ENCODE measurements around the gene MYD88. TPM values are rescaled to one million over a fixed set of nuclear protein-coding genes. Genes with fewer than 3 reads are reported as not detected.

The MYD88 gene
- total RNA-seq, 1 experiment from 2014 or later, result 14.8 TPM

DNA sequence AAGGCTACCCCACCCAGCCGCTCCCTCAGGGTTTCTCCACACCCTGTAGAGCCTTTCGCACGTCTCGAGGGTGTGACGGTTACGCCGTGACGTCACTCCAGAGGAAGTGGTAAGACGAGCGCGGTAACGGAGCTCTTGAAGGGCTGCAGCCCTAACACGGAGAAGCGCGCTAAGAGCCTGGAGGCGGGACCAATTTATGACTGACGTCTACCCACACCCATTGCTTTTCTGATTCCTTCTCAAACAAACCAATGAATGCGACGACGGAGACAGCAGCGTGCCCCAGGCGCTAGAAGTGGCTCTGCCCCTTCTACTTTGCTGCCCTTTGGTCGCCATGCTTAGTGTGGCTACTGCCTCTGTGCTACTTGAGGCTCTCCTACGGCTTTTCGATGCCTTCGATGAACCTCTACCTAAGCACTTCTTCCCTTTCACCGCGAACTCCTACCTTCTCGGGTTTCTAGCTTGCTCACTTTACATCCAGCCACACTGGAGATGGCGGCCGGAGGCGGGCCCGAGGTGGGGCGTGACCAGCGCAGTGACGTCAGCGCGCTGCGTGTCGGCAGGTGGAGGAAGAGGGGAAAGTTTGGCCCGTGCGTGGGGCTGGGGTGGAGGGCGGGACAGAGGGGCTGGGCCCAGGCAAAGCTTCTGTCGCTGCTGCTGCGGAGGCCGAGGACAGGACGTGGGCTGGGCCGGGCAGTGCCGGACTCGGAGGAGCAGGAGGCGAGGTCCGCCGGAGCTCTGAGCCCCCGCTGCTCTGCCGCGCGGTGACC, 26.7 kb downstream of the MYD88 start, which contains the start of gene OXSR1:
OXSR1 (plus strand) TSS at position 586 of the 770 bp plus-strand sequence. CDS start 340 bp downstream, outside the sequence.
- H3K9me2 ChIP-seq (ENCODE audit: insufficient read depth), result no peaks in the 10 kb centered on the region
- POLR2A ChIA-PET, result interaction anchor here (0.6 to 2.4 kb wide), 11 partner anchors 9 to 315 kb away, joined by 3 to 19 read pairs (median 4); partner anchors contain the start of genes ACAA1 and MYD88
- H3K9ac ChIP-seq (ENCODE audit: low read length), result peak within 1 kb of the TSS; percentile 94
- H3K4me1 ChIP-seq (ENCODE audit: control insufficient read depth in 1 of 2, insufficient read depth in 2 of 2, low read length in 2 of 2), result peaks cover 6 to 43% of the 10 kb centered on the region in 2 experiments; a peak in 3 of 4 replicates
- peaks cover 48% of the 10 kb centered on the region for H3K79me2 ChIP-seq (ENCODE audit: insufficient read depth, low read length)
- H3K4me2 ChIP-seq (ENCODE audit: low read length), result peak within 1 kb of the TSS; percentile 77
- no peak within 1 kb of the TSS for H2AFZ ChIP-seq (ENCODE audit: low read depth, low read length, poor library complexity, severe bottlenecking)
- TF ChIP-seq EGR1 (IDR thresholded peaks at IDR 0.05; ENCODE audit: low read depth) (peak; percentile 91), POLR2A (IDR thresholded peaks at IDR 0.05; ENCODE audit: borderline replicate concordance, extremely low read depth, insufficient read depth, insufficient read length) (peak; percentile 79), SIN3A (IDR thresholded peaks at IDR 0.05; ENCODE audit: low read depth) (peak; percentile 55; the same call in 1 of the 2 replicates), EZH2phosphoT487 (IDR thresholded peaks at IDR 0.05; ENCODE audit: borderline replicate concordance) (no peak), YY1 (IDR thresholded peaks at IDR 0.05; ENCODE audit: extremely low read depth, insufficient replicate concordance, low read depth, low read length) (peak; percentile 98), TCF7L2 (IDR thresholded peaks at IDR 0.05; ENCODE audit: borderline replicate concordance, extremely low read depth, insufficient read depth, insufficient read length) (peak; percentile 68), POLR2AphosphoS5 (IDR thresholded peaks at IDR 0.05; ENCODE audit: low read depth, low read length) (peak; percentile 91), CBX3 (IDR thresholded peaks at IDR 0.05; ENCODE audit: low read depth) (peak; percentile 86; the same call in 1 of the 2 replicates), RAD21 (IDR thresholded peaks at IDR 0.05; ENCODE audit: low read depth) (no peak), SP1 (IDR thresholded peaks at IDR 0.05; ENCODE audit: low read depth) (peak; percentile 96), FOSL1 (IDR thresholded peaks at IDR 0.05; ENCODE audit: low read depth) (no peak), ZFX (IDR thresholded peaks at IDR 0.05) (no peak; the same call in 1 of the 2 replicates)
- TF ChIP-seq, protein P1, sequence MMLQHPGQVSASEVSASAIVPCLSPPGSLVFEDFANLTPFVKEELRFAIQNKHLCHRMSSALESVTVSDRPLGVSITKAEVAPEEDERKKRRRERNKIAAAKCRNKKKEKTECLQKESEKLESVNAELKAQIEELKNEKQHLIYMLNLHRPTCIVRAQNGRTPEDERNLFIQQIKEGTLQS (IDR thresholded peaks at IDR 0.05), result no peak
- TF ChIP-seq, protein P2, sequence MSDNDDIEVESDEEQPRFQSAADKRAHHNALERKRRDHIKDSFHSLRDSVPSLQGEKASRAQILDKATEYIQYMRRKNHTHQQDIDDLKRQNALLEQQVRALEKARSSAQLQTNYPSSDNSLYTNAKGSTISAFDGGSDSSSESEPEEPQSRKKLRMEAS (IDR thresholded peaks at IDR 0.05), result peak; percentile 78
- intact Hi-C loops (cut with micrococcal nuclease), result loop anchor here (2.0 kb wide), 1 partner anchor 28 kb away; the partner anchor contains the start of gene ACAA1
- peaks cover 4% of the 10 kb centered on the region; the same call in 1 of the 2 replicates for H4K20me1 ChIP-seq (ENCODE audit: insufficient read depth)
- no peaks in the 10 kb centered on the region for H3K27me3 ChIP-seq (ENCODE audit: insufficient read depth, low read length)
- BruUV-seq (replicated peaks), result no TSS peak
- no peaks in the 10 kb centered on the region for H3K9me3 ChIP-seq (ENCODE audit: control insufficient read depth in 1 of 2, insufficient read depth in 1 of 2, low read depth in 1 of 2, low read length in 2 of 2)
- DNase-seq (ENCODE audit: low read depth, low spot score) (peak; percentile 100), ATAC-seq (peak; percentile 89)
- H3K4me3 ChIP-seq (replicated peaks in 1 of 2; ENCODE audit: low read depth in 1 of 2, low read length in 2 of 2), result peak within 1 kb of the TSS; percentile 88 to 92
- RAD21 ChIA-PET (ENCODE audit: low non-redundant PET in 1 of 2, low total read pairs in 2 of 2, uncharacterized antibody in 2 of 2, unreplicated experiment in 2 of 2), result interaction anchor here in 1 of 2 experiments (0.7 to 0.8 kb wide), 2 partner anchors 28 to 609 kb away, joined by 3 to 5 read pairs; partner anchors contain the start of gene ACAA1
- H3K27ac ChIP-seq (ENCODE audit: low read depth, low read length), result peak within 1 kb of the TSS; percentile 90
- CTCF ChIA-PET, result interaction anchor here (0.7 to 2.0 kb wide), 3 partner anchors 11 to 28 kb away, joined by 3 to 9 read pairs (median 4); partner anchors contain the start of gene ACAA1
- no peaks in the 10 kb centered on the region for H3K36me3 ChIP-seq (ENCODE audit: control insufficient read depth in 1 of 2, insufficient read depth in 2 of 2, low read length in 2 of 2)
